ENCODE results near the gene PRPSAP1.

Gene PRPSAP1

GRCh38 chr17:76265624-76266243 lies 88.0 kb downstream of the PRPSAP1 start:
- no peak for DNase-seq (ENCODE audit: low spot score)

DNA sequence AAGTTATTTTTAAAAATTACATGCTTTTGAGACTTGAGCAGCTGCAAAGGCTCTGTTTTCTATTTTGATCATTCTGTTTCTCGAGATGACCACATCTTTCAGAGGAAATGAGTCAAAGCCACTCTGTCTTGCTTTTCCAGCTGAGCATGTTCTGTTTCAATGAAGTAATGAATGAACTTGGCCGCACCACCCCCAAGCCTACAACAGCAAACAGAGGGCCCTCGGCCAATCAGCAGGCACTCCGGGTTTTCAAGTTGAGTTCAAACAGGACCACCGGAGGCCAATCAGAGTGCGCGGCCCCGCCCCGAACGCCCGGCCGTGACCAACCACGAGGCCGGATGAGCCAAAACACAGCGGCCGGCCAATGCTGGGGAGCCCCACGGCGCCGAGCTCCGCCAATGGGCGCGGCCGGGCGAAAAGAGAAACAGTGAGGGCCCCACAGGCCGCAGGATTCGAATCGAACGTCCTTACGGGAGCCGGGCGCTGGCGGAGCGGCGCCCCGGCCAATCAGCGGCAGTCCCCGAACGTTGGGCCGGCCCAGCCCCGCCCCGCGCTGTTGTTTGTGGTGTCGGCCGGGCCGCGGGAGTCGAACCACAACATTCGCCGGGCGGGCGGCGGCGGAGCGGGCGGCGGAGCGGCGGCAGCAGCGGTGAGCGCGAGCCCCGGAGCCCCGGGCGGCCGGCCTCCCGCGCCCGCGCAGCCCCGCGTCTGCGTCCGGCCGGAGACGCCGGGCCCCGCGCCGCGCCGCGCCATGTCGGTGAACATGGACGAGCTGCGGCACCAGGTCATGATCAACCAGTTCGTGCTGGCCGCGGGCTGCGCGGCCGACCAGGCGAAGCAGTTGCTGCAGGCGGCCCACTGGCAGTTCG lies 88.7 kb downstream of the PRPSAP1 start, which contains the start of gene UBALD2:
Gene UBALD2, plus strand, starts transcription at position 594 of the 869 bp plus-strand sequence. Its CDS starts 158 bp downstream, at position 752.
- peak; percentile 99 for DNase-seq (ENCODE audit: low spot score)

- DNase-seq (ENCODE audit: low spot score) = no peak
Measured at GRCh38 chr17:76264425-76264754, 89.3 kb downstream of the PRPSAP1 start.

GRCh38 chr17:76263896-76264295 lies 89.8 kb downstream of the PRPSAP1 start:
- no peak for DNase-seq (ENCODE audit: low spot score)

- peak; percentile 66 for DNase-seq (ENCODE audit: low spot score)
Measured at GRCh38 chr17:76262732-76263344, 90.9 kb downstream of the PRPSAP1 start.

DNA sequence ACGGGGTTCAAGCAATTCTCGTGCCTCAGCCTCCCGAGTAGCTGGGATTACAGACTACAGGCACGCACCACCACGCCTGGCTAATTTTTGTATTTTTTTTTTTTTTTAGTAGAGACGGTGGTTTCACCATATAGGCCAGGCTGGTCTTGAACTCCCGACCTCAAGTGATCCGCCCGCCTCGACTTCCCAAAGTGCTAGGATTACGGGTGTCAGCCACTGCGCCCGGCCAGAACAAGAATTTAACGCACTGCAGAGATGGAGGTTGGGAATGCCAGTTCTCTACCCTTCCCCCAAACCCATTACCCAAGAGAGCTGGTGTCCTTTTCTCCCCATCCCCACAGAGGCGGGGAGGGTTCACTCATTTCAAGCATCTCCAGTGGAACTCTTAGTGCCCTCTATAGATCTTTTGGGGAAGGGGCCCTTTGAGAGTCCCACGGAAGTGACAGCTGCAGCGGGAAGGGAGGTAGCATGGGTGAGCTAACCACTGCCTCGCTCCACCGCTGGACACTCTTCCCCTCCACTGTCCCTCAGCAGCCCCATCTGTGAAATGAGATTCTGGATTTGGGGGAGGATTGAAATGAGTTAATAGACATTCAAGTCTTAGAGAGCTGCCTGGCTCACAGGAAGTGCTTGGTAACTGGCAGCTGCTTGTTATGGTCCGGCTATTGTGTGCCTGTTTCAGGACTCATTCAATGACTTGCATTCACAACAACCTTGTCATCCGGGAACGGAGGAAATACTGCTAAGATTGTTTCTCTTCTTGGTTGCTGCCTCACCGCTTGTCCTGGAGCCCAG lies 92.1 kb downstream of the PRPSAP1 start:
- peak; percentile 57 for DNase-seq (ENCODE audit: low spot score)

- DNase-seq (ENCODE audit: low spot score) = no peak
Measured at GRCh38 chr17:76260669-76261068, 93.0 kb downstream of the PRPSAP1 start.

DNA sequence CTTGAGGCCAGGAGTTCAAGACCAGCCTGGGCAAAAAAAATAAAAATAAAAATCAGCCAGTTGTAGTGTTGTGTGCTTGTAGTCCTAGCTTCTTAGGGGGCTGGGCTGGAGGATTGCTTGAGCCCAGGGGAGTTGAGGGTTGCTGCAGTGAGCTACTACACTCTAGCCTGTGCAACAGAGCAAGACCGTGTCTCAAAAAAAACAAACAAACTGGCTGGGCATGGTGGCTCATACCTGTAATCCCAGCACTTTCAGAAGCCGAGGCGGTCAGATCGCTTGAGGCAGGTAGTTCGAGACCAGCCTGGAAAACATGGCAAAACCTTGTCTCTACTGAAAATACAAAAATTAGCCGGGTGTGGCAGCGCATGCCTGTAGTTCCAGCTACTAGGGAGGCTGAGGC lies 93.5 kb downstream of the PRPSAP1 start:
- DNase-seq (ENCODE audit: low spot score) = no peak

Measured in germinal center (tissue), 1 donor.